SK-N-SH (cell line): ENCODE results near the gene MACROD2. TPM values are rescaled to one million over a fixed set of nuclear protein-coding genes. Genes with fewer than 3 reads are reported as not detected.

Source experiments
- CTCF ChIA-PET: fragments of 300-600, 350-600 bp; formaldehyde crosslinking; extraction: SDS; loops from one replicate; lab custom pipeline; 2021; lab: Yijun Ruan, JAX
- POLR2A ChIA-PET: fragments of 350-600 bp; sonication (Branson Sonifier 250); formaldehyde crosslinking; extraction: SDS; loops from one replicate; lab custom pipeline; 2020; ENCODE audit warnings: antibody characterized with exemption, inconsistent platforms; lab: Yijun Ruan, JAX
- DNase-seq: peaks from one replicate; pipeline ENCODE4 v3.0.0; 2012
- H2AFZ ChIP-seq: fragments of 200-600 bp; sonication (generic); 2 replicates; pipeline ENCODE4 v1.8.1; 2016; ENCODE audit warnings: antibody characterized with exemption, mild to moderate bottlenecking, low read depth
- H3F3A ChIP-seq: fragments of 200-600 bp; sonication (generic); replicated peaks from 2 replicates; pipeline ENCODE3; 2016; ENCODE audit warnings: antibody characterized with exemption, mild to moderate bottlenecking; ENCODE audit not compliant: insufficient read depth
- H3K27ac ChIP-seq, 2 experiments: fragments of 200-500 bp in 1 of 2; fragments of 200-600 bp in 1 of 2; sonication (Bioruptor generic) in 1 of 2; sonication (generic), shearing (Covaris generic) in 1 of 2; 2 replicates each; pipeline versions ENCODE4 v1.5.1 to v1.6.1; 2014 to 2016; ENCODE audit warnings: low read depth in 2 of 2, inconsistent platforms in 1 of 2, low read length in 1 of 2, mild to moderate bottlenecking in 1 of 2, mixed read lengths in 1 of 2
- H3K27me3 ChIP-seq: fragments of 200-600 bp; sonication (generic), shearing (Covaris generic); 2 replicates; pipeline ENCODE4 v1.6.1; 2016; ENCODE audit warnings: mixed run types; ENCODE audit not compliant: insufficient read depth
- H3K36me3 ChIP-seq, 2 experiments: fragments of 200-500 bp in 1 of 2; fragments of 200-600 bp in 1 of 2; sonication (Bioruptor generic) in 1 of 2; sonication (generic) in 1 of 2; replicated peaks in 1 of 2; 2 replicates each; pipeline versions ENCODE3 to v1.5.1; 2014 to 2016; ENCODE audit warnings: low read length in 1 of 2, mild to moderate bottlenecking in 1 of 2; ENCODE audit not compliant: insufficient read depth in 2 of 2, control insufficient read depth in 1 of 2
- H3K4me1 ChIP-seq, 2 experiments: fragments of 200-500 bp in 1 of 2; fragments of 200-600 bp in 1 of 2; sonication (Bioruptor generic) in 1 of 2; sonication (generic), shearing (Covaris generic) in 1 of 2; 2 replicates each; pipeline versions ENCODE4 v1.5.1 to v1.6.1; 2014 to 2016; ENCODE audit warnings: low read depth in 1 of 2, low read length in 1 of 2, mixed run types in 1 of 2; ENCODE audit not compliant: insufficient read depth in 2 of 2, control insufficient read depth in 1 of 2
- H3K4me2 ChIP-seq: fragments of 200-600 bp; sonication (generic), shearing (Covaris generic); 2 replicates; pipeline ENCODE4 v1.6.1; 2017; ENCODE audit warnings: mixed run types
- H3K4me3 ChIP-seq, 2 experiments: fragments of 200-500 bp in 1 of 2; fragments of 200-600 bp in 1 of 2; sonication (Bioruptor generic) in 1 of 2; sonication (generic), shearing (Covaris generic) in 1 of 2; 2 replicates each; pipeline versions ENCODE4 v1.5.1 to v1.8.1; 2014 to 2016; ENCODE audit warnings: low read depth in 2 of 2, inconsistent platforms in 1 of 2, low read length in 1 of 2, mild to moderate bottlenecking in 1 of 2, mixed read lengths in 1 of 2, moderate library complexity in 1 of 2
- H3K79me2 ChIP-seq: fragments of 200-600 bp; sonication (generic); 2 replicates; pipeline ENCODE4 v1.8.1; 2017; ENCODE audit warnings: mild to moderate bottlenecking; ENCODE audit not compliant: insufficient read depth
- H3K9ac ChIP-seq: fragments of 200-600 bp; sonication (generic); 2 replicates; pipeline ENCODE4 v1.6.1; 2017; ENCODE audit warnings: mixed run types
- H3K9me2 ChIP-seq: fragments of 200-600 bp; sonication (generic); 2 replicates; pipeline ENCODE4 v1.6.1; 2017; ENCODE audit warnings: mixed run types
- H3K9me3 ChIP-seq: fragments of 200-600 bp; sonication (generic); 2 replicates; pipeline ENCODE4 v1.6.1; 2017; ENCODE audit warnings: mixed run types, mild to moderate bottlenecking, moderate library complexity
- H4K20me1 ChIP-seq: fragments of 200-600 bp; sonication (generic); 2 replicates; pipeline ENCODE4 v1.6.1; 2017; ENCODE audit warnings: mild to moderate bottlenecking, mixed run types; ENCODE audit not compliant: insufficient read depth
- CHD2 ChIP-seq: fragments of 150-350 bp; IDR thresholded peaks from 2 replicates; pipeline ENCODE4 v1.6.1; 2018; ENCODE audit warnings: low read length; ENCODE audit not compliant: partially characterized antibody
- ELF1 ChIP-seq: IDR thresholded peaks from 2 replicates; pipeline ENCODE4 v1.4.0; 2012
- EZH2phosphoT487 ChIP-seq: fragments of 200-600 bp; sonication (generic); IDR thresholded peaks from 2 replicates; pipeline ENCODE4 v1.6.1; 2017; ENCODE audit warnings: low read depth, mixed run types, mild to moderate bottlenecking, antibody characterized with exemption, moderate library complexity, borderline replicate concordance
- FOXJ3 ChIP-seq: sonication (generic); formaldehyde crosslinking; IDR thresholded peaks from 2 replicates; pipeline ENCODE4 v1.5.1; 2020; ENCODE audit warnings: mild to moderate bottlenecking, missing genetic modification reagents
- GABPA ChIP-seq: IDR thresholded peaks from 2 replicates; pipeline ENCODE4 v1.4.0; 2012; ENCODE audit warnings: low read depth, mild to moderate bottlenecking
- GATA2 ChIP-seq: sonication (generic); formaldehyde crosslinking; IDR thresholded peaks from 2 replicates; pipeline ENCODE4 v1.5.0; 2020; ENCODE audit warnings: mild to moderate bottlenecking, missing genetic modification reagents
- MXI1 ChIP-seq: IDR thresholded peaks from 2 replicates; pipeline ENCODE4 v1.6.1; 2012; ENCODE audit warnings: mild to moderate bottlenecking, low read depth, low read length, improper control_type of control experiment
- NFIC ChIP-seq: IDR thresholded peaks from 2 replicates; pipeline ENCODE4 v1.4.0; 2012; ENCODE audit warnings: borderline replicate concordance
- RXRA ChIP-seq: IDR thresholded peaks from 2 replicates; pipeline ENCODE4 v1.4.0; 2012; ENCODE audit warnings: low read depth, mild to moderate bottlenecking, borderline replicate concordance
- SIN3A ChIP-seq: IDR thresholded peaks from 2 replicates; pipeline ENCODE4 v1.6.1; 2012; ENCODE audit warnings: low read depth, mild to moderate bottlenecking, low read length, moderate library complexity, borderline replicate concordance
- SMC3 ChIP-seq: IDR thresholded peaks from 2 replicates; pipeline ENCODE4 v1.6.1; 2012; ENCODE audit warnings: low read depth, low read length, improper control_type of control experiment
- TAF1 ChIP-seq: IDR thresholded peaks from 2 replicates; pipeline ENCODE4 v1.6.1; 2012; ENCODE audit warnings: low read depth, mild to moderate bottlenecking, low read length, moderate library complexity, borderline replicate concordance
- TCF12 ChIP-seq: IDR thresholded peaks from 2 replicates; pipeline ENCODE4 v1.4.0; 2012
- TEAD4 ChIP-seq: IDR thresholded peaks from 2 replicates; pipeline ENCODE4 v1.4.0; 2012; ENCODE audit warnings: mild to moderate bottlenecking, borderline replicate concordance; ENCODE audit not compliant: insufficient read depth
- USF2 ChIP-seq: fragments of 150-350 bp; IDR thresholded peaks from 2 replicates; pipeline ENCODE4 v1.6.1; 2017; ENCODE audit warnings: antibody characterized with exemption, low read length, low read depth, borderline replicate concordance
- YY1 ChIP-seq: IDR thresholded peaks from 2 replicates; pipeline ENCODE4 v1.4.0; 2012; ENCODE audit warnings: low read depth, mild to moderate bottlenecking
- WGBS: methylation state at CpG from one replicate; pipeline ENCODE4 v1.1.6; 2017; ENCODE audit warnings: low lambda C conversion rate; 5-methylcytosine and 5-hydroxymethylcytosine counted together
- polyA plus RNA-seq, 3 experiments: library from polyadenylated mRNA; depleted of rRNA; stranded (reverse); fragments of >200 nt; gene quantifications; 2 replicates each; pipeline ENCODE4 v1.2.3, GENCODE V29; 2012
- TF ChIP-seq, protein P1 (sequence below): IDR thresholded peaks from 2 replicates; pipeline ENCODE4 v1.4.0; 2012; ENCODE audit warnings: low read depth, borderline replicate concordance
- TF ChIP-seq, protein P2 (sequence below): IDR thresholded peaks from 2 replicates; pipeline ENCODE4 v1.4.0; 2012; ENCODE audit warnings: low read depth
- TF ChIP-seq, protein P3 (sequence below): fragments of 200-600 bp; sonication (generic); IDR thresholded peaks from 2 replicates; pipeline ENCODE4 v1.6.1; 2017; ENCODE audit warnings: antibody characterized with exemption, mild to moderate bottlenecking, moderate library complexity

The MACROD2 gene
- polyA plus RNA-seq, 1 of the 3 experiments (the other 2 are of a cell fraction) = 0.33 TPM

GRCh38 chr20:15162079-15162647, 1166.8 kb downstream of the MACROD2 start:
- Histone ChIP-seq H3F3A (no peaks in the 10 kb centered on the region), H3K9me3 (no peaks in the 10 kb centered on the region), H3K9ac (no peak overlapping the region), H3K27ac (no peak overlapping the region), H3K9me2 (no peaks in the 10 kb centered on the region), H3K4me3 (no peak overlapping the region), H2AFZ (no peak overlapping the region; the same call in 1 of the 2 replicates), H3K36me3 (no peaks in the 10 kb centered on the region), H3K79me2 (no peaks in the 10 kb centered on the region), H3K4me2 (0 out of 2 replicates have a peak overlapping the region, but pooled peaks have one; percentile 38), H3K4me1 (no peaks in the 10 kb centered on the region; a peak in 1 of 4 replicates), H3K27me3 (no peaks in the 10 kb centered on the region), H4K20me1 (no peaks in the 10 kb centered on the region)
- TF ChIP-seq, protein P1, sequence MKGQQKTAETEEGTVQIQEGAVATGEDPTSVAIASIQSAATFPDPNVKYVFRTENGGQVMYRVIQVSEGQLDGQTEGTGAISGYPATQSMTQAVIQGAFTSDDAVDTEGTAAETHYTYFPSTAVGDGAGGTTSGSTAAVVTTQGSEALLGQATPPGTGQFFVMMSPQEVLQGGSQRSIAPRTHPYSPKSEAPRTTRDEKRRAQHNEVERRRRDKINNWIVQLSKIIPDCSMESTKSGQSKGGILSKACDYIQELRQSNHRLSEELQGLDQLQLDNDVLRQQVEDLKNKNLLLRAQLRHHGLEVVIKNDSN = no peak
- TF ChIP-seq SMC3 (no peak), ELF1 (no peak), USF2 (no peak), GABPA (no peak), GATA2 (CRISPR knock-in tag) (no peak), EZH2phosphoT487 (no peak)
- TF ChIP-seq, protein P2, sequence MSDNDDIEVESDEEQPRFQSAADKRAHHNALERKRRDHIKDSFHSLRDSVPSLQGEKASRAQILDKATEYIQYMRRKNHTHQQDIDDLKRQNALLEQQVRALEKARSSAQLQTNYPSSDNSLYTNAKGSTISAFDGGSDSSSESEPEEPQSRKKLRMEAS = no peak
- WGBS = 71% methylated on average over 6 of the region's 6 CpGs
- ChIA-PET CTCF (no interaction called here), POLR2A (no interaction called here)
- DNase-seq = no peak

GRCh38 chr20:15163632-15164031, 1168.3 kb downstream of the MACROD2 start:
- Histone ChIP-seq H4K20me1 (no peaks in the 10 kb centered on the region), H3K4me1 (no peaks in the 10 kb centered on the region; a peak in 1 of 4 replicates), H3K79me2 (no peaks in the 10 kb centered on the region), H3K9me3 (no peaks in the 10 kb centered on the region), H3K27ac (no peak overlapping the region), H3K4me2 (no peak overlapping the region), H3K36me3 (no peaks in the 10 kb centered on the region), H3K4me3 (no peak overlapping the region), H3K27me3 (no peaks in the 10 kb centered on the region), H3F3A (no peaks in the 10 kb centered on the region), H2AFZ (0 out of 2 replicates have a peak overlapping the region, but pooled peaks have one; percentile 8), H3K9me2 (no peaks in the 10 kb centered on the region), H3K9ac (no peak overlapping the region)
- ChIA-PET POLR2A (no interaction called here), CTCF (no interaction called here)
- TF ChIP-seq TAF1 (no peak), MXI1 (no peak), RXRA (no peak), SMC3 (no peak), SIN3A (no peak), NFIC (no peak), FOXJ3 (CRISPR knock-in tag) (no peak), YY1 (no peak), TCF12 (no peak), CHD2 (no peak), TEAD4 (no peak)
- TF ChIP-seq, protein P3, sequence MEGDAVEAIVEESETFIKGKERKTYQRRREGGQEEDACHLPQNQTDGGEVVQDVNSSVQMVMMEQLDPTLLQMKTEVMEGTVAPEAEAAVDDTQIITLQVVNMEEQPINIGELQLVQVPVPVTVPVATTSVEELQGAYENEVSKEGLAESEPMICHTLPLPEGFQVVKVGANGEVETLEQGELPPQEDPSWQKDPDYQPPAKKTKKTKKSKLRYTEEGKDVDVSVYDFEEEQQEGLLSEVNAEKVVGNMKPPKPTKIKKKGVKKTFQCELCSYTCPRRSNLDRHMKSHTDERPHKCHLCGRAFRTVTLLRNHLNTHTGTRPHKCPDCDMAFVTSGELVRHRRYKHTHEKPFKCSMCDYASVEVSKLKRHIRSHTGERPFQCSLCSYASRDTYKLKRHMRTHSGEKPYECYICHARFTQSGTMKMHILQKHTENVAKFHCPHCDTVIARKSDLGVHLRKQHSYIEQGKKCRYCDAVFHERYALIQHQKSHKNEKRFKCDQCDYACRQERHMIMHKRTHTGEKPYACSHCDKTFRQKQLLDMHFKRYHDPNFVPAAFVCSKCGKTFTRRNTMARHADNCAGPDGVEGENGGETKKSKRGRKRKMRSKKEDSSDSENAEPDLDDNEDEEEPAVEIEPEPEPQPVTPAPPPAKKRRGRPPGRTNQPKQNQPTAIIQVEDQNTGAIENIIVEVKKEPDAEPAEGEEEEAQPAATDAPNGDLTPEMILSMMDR = no peak
- TF ChIP-seq, protein P2 = no peak
- DNase-seq = no peak
